Kidney (tissue), 14 donors: ENCODE data around the gene IRGC. TPM values are rescaled to one million over a fixed set of nuclear protein-coding genes. Genes with fewer than 3 reads are reported as not detected.

Source experiments
- DNase-seq, 5 donors: peaks; one replicate each; pipeline ENCODE4 v3.0.0-alpha.2; 2013 to 2020
- FAIRE-seq: peaks from 2 replicates; lab custom pipeline; 2012; peaks lifted over from hg19 to GRCh38; lab: Jason Lieb, UNC
- H3K27ac ChIP-seq, 2 donors: one replicate each; pipeline ENCODE4 v1.7.0; 2013; ENCODE audit warnings: low read depth in 2 of 2, low read length in 2 of 2, inconsistent platforms in 1 of 2
- H3K27me3 ChIP-seq: one replicate; pipeline ENCODE4 v1.7.1; 2013; ENCODE audit warnings: low read length, inconsistent platforms; ENCODE audit not compliant: control insufficient read depth, insufficient read depth
- H3K36me3 ChIP-seq, 3 donors: one replicate each; pipeline versions ENCODE4 v1.7.0 to v1.7.1; 2013; ENCODE audit warnings: low read length in 3 of 3, control low read depth in 1 of 3, inconsistent platforms in 1 of 3; ENCODE audit not compliant: insufficient read depth in 3 of 3, control insufficient read depth in 2 of 3
- H3K4me1 ChIP-seq, 3 donors: one replicate each; pipeline versions ENCODE4 v1.7.0 to v1.7.1; 2013; ENCODE audit warnings: low read length in 3 of 3, inconsistent platforms in 1 of 3, low read depth in 1 of 3; ENCODE audit not compliant: control insufficient read depth in 2 of 3, insufficient read depth in 2 of 3
- H3K4me3 ChIP-seq, 3 donors: one replicate each; pipeline versions ENCODE4 v1.7.0 to v1.8.1; 2013; ENCODE audit warnings: low read length in 3 of 3, control low read depth in 1 of 3, inconsistent platforms in 1 of 3
- H3K9ac ChIP-seq, 3 donors: one replicate each; pipeline versions ENCODE4 v1.7.0 to v1.7.1; 2013; ENCODE audit warnings: low read length in 3 of 3, control low read depth in 1 of 3, inconsistent platforms in 1 of 3
- H3K9me3 ChIP-seq, 3 donors: one replicate each; pipeline versions ENCODE4 v1.7.0 to v1.7.1; 2013; ENCODE audit warnings: low read length in 3 of 3, control low read depth in 1 of 3, inconsistent platforms in 1 of 3; ENCODE audit not compliant: control insufficient read depth in 2 of 3, insufficient read depth in 1 of 3
- intact Hi-C: fragments of 100-400 bp; cut with DNase I; formaldehyde crosslinking; loops from one replicate; pipeline ENCODE4 v1.11.1; 2022
- polyA plus RNA-seq: library from polyadenylated mRNA; stranded (reverse); fragments of 350-450 nt; fragmentation: Illumina TruSeq; extraction: RNeasy Lipid Tissue Mini Kit (QIAGEN cat#74804); gene quantifications from one replicate; pipeline ENCODE4 v1.2.3, GENCODE V29; 2014; ENCODE audit warnings: low read depth, low replicate concordance; ENCODE audit not compliant: insufficient read depth
- total RNA-seq: library from RNA; stranded (reverse); fragmentation: NEBNext Ultra II Directional; extraction: Animal tissue kit (Norgen Biotek cat#: 25700); gene quantifications from one replicate; pipeline ENCODE4 v1.2.1, GENCODE V29; 2021
- TF ChIP-seq, protein P1 (sequence below): IDR thresholded peaks from 3 replicates; pipeline ENCODE4 v1.5.1; 2012; ENCODE audit warnings: mild to moderate bottlenecking, moderate library complexity, borderline replicate concordance; ENCODE audit not compliant: insufficient read depth; ENCODE audit errors: extremely low read depth
- donor health status: control.
- donor health status: control.
- donor health status: control.
- donor health status: control.
- donor health status: control.
- donor health status: DM: yes; HTN: yes; CAD: no.
- donor health status: Normal renal cell carcinoma (clear cell type).

Gene IRGC
- total and polyA plus RNA-seq, 2 donors from 2014 or later = not detected

GRCh38 chr19:43708716-43709115 is 7.2 kb upstream of the IRGC start:
- no peak overlapping the region for H3K4me3 ChIP-seq
- no peaks in the 10 kb centered on the region for H3K4me1 ChIP-seq
- peaks cover 0 to 8% (median 0%) of the 10 kb centered on the region in 3 donors for H3K9me3 ChIP-seq
- no peaks in the 10 kb centered on the region for H3K36me3 ChIP-seq
- TF ChIP-seq, protein P1, sequence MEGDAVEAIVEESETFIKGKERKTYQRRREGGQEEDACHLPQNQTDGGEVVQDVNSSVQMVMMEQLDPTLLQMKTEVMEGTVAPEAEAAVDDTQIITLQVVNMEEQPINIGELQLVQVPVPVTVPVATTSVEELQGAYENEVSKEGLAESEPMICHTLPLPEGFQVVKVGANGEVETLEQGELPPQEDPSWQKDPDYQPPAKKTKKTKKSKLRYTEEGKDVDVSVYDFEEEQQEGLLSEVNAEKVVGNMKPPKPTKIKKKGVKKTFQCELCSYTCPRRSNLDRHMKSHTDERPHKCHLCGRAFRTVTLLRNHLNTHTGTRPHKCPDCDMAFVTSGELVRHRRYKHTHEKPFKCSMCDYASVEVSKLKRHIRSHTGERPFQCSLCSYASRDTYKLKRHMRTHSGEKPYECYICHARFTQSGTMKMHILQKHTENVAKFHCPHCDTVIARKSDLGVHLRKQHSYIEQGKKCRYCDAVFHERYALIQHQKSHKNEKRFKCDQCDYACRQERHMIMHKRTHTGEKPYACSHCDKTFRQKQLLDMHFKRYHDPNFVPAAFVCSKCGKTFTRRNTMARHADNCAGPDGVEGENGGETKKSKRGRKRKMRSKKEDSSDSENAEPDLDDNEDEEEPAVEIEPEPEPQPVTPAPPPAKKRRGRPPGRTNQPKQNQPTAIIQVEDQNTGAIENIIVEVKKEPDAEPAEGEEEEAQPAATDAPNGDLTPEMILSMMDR = no peak
- no peak overlapping the region for H3K9ac ChIP-seq
- no peak for DNase-seq
- no peak for FAIRE-seq
- no peaks in the 10 kb centered on the region for H3K27me3 ChIP-seq
- intact Hi-C loops = no loop called here
- H3K27ac ChIP-seq = no peak overlapping the region

GRCh38 chr19:43711751-43712355 is 4.0 kb upstream of the IRGC start:
- DNase-seq (no peak), FAIRE-seq (no peak)
- H3K9me3 ChIP-seq = peaks cover 0 to 8% (median 0%) of the 10 kb centered on the region in 3 donors
- H3K4me1 ChIP-seq = no peaks in the 10 kb centered on the region
- H3K4me3 ChIP-seq = no peak overlapping the region
- TF ChIP-seq, protein P1 = no peak
- no peaks in the 10 kb centered on the region for H3K36me3 ChIP-seq
- no peak overlapping the region for H3K27ac ChIP-seq
- no peaks in the 10 kb centered on the region for H3K27me3 ChIP-seq
- intact Hi-C loops = no loop called here
- no peak overlapping the region for H3K9ac ChIP-seq

DNA sequence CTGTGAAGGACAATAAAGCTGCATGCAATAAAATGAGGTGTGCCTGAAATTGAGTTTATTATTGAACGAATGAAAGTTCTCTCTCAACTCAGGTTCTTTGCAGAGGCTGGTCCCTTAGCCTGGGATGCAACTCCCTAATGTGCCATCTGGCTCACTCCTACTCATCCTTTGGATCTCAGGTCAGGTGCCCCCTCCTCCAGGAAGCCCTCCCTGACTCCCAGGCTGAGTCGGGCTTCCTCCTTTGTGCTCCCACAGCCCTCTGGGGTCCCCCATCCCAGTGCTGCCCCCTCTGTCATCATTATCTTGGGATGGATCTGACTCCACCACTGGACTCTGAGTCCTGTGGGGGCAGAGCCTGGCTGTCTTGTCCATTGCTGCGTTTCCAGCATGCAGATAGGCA is 2.7 kb upstream of the IRGC start:
- TF ChIP-seq, protein P1 = no peak
- H3K27me3 ChIP-seq = no peaks in the 10 kb centered on the region
- H3K4me1 ChIP-seq = no peaks in the 10 kb centered on the region
- FAIRE-seq (no peak), DNase-seq (no peak)
- no peak overlapping the region for H3K4me3 ChIP-seq
- no peak overlapping the region for H3K27ac ChIP-seq
- H3K9ac ChIP-seq = no peak overlapping the region
- H3K9me3 ChIP-seq = peaks cover 0 to 8% (median 0%) of the 10 kb centered on the region in 3 donors
- intact Hi-C loops = no loop called here
- H3K36me3 ChIP-seq = no peaks in the 10 kb centered on the region
